Omental fat pad (tissue), 4 donors: Measurements from ENCODE around the gene RBM34. TPM values are rescaled to one million over a fixed set of nuclear protein-coding genes. Genes with fewer than 3 reads are reported as not detected.
"Not testable (repeated sequence)": the region's sequence is repeated elsewhere in the genome, so short reads cannot be mapped to it uniquely, and the experiment has no call there.

Experiments
- ATAC-seq: fragments of 150-250 bp; one replicate; pipeline ENCODE4 v1.9.1; 2016; ENCODE audit warnings: mild to moderate bottlenecking, moderate library complexity; ENCODE audit not compliant: low FRiP score
- DNase-seq: peaks from one replicate; pipeline ENCODE4 v3.0.0-alpha.2; 2019; ENCODE audit warnings: low spot score
- total RNA-seq, 4 donors: library from RNA; depleted of rRNA; stranded (reverse); fragments of >200 nt; gene quantifications; one replicate each; pipeline ENCODE4 v1.1.0, GENCODE V29; 2016
- TF ChIP-seq, protein P1 (sequence below), 3 donors: fragments of 450-650 bp; IDR thresholded peaks; one replicate each; pipeline ENCODE4 v1.5.1; 2016 to 2017; ENCODE audit warnings: antibody characterized with exemption in 3 of 3, mild to moderate bottlenecking in 3 of 3, moderate library complexity in 2 of 3

RBM34 gene, protein sequence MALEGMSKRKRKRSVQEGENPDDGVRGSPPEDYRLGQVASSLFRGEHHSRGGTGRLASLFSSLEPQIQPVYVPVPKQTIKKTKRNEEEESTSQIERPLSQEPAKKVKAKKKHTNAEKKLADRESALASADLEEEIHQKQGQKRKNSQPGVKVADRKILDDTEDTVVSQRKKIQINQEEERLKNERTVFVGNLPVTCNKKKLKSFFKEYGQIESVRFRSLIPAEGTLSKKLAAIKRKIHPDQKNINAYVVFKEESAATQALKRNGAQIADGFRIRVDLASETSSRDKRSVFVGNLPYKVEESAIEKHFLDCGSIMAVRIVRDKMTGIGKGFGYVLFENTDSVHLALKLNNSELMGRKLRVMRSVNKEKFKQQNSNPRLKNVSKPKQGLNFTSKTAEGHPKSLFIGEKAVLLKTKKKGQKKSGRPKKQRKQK
- 10 to 100 TPM; 34.0 to 39.3 (median 36.5) TPM for total RNA-seq

DNA sequence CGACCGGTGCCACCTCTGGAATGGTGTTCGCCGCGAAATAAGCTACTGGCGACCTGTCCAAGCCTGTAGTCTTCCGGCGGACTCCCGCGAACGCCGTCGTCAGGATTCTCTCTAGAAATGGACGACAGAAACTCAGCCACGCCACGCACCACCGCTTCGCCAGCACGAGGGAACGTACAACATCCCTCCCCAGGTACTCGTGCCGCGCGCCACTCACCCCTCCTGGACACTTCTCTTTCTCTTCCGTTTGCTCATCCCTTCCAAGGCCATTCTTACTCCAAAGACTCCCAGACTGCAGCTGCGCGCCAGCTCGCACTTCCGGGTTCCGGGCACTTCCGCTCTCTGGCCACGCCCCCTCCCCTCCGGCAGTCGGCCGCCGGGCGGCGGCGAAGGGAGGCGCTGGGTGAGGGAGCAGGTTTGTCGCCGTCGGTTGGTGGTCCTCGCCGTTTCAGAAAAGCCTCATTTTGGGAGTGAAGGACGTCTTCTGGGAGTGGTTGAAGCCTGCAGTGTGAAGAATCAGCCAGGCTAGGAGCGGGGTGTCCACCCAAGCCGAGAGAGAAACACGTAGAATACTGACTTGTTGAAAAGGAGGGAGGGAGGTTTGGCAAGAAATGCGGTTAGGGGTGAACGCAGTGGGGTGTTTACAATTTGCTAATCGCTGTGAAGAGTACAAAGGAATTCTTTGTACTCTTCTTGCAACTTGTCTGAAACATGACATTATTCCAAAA, at the start of gene RBM34:
Gene RBM34, minus strand, starts transcription at position 294 of the 728 bp plus-strand sequence. Its CDS starts 24 bp downstream, at position 270.
- DNase-seq: peak; percentile 75
- TF ChIP-seq, protein P1, sequence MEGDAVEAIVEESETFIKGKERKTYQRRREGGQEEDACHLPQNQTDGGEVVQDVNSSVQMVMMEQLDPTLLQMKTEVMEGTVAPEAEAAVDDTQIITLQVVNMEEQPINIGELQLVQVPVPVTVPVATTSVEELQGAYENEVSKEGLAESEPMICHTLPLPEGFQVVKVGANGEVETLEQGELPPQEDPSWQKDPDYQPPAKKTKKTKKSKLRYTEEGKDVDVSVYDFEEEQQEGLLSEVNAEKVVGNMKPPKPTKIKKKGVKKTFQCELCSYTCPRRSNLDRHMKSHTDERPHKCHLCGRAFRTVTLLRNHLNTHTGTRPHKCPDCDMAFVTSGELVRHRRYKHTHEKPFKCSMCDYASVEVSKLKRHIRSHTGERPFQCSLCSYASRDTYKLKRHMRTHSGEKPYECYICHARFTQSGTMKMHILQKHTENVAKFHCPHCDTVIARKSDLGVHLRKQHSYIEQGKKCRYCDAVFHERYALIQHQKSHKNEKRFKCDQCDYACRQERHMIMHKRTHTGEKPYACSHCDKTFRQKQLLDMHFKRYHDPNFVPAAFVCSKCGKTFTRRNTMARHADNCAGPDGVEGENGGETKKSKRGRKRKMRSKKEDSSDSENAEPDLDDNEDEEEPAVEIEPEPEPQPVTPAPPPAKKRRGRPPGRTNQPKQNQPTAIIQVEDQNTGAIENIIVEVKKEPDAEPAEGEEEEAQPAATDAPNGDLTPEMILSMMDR (IDR thresholded peaks at IDR 0.05): no peak
- peak; percentile 96 for ATAC-seq

DNA sequence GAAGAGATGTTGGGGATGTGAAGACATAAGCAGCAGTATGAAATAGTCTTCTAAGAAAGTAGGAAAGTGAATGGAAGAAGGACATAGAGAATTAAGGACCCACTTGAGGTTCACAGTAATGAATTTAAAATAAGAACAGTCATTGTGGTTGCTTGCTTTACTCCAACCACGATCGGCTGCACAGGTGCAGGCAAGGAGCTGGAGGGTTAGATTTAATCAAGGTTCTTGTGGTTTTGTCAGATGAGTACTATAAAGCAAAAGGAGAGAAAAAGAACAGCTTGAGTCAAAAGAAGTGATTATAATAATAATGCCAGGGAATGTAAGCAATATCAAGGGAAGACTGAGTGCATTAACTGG, 46.1 kb upstream of the RBM34 start:
- TF ChIP-seq, protein P1 (IDR thresholded peaks at IDR 0.05): no peak
- ATAC-seq: no peak
- DNase-seq: no peak

DNA sequence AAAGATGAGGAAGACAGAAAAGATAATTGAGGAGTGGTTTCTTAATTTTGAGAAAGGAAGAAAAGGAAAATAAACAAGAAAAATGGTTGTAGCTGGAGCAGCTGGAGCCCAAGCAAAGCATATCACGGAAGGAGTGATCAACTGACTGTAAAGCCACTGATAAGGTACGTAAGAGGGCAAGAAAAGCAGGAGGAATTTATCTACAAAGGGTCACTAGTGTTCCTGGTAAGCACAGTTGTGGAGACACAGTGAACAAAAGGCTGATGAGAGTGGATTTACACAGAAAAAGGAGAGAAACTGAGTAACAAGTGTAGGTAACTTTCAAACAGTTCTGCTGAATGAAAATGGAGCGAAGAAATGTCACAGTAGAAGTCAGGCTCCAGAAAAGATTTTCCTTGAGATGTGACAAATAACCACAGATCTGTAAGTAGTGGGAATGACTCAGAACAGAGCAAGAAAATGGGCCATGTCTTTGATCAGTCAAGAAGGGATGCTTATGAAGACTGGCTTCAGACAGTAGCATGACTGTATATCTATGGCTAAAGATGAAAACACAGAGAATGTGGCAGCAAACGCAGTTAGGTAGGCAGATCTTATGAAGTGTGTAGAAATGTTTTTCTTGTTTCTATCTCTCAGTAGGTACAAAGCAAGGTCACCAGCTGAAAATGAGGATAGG, 45.6 kb upstream of the RBM34 start:
- ATAC-seq: no peak
- no peak for DNase-seq
- TF ChIP-seq, protein P1 (IDR thresholded peaks at IDR 0.05): no peak

DNA sequence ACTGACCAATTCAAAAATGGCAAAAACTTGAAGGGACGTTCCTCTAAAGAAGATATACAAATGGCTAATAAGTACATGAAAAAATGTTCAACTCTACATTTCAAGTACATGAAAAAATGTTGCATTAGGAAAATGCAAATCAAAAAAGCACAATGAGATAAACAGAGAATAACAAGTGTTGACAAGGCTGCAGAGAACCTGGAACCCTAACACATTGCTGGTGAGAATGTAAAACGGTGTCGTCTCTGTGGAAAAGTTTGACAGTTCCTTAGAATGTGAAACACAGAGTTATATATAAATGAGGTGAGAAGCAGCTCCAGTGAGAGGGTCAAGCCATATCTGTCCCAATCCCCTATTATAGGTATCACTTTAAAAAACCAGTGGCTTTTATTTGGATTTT, 44.6 kb upstream of the RBM34 start:
- DNase-seq: no peak
- TF ChIP-seq, protein P1 (IDR thresholded peaks at IDR 0.05): no peak
- no peak for ATAC-seq

DNA sequence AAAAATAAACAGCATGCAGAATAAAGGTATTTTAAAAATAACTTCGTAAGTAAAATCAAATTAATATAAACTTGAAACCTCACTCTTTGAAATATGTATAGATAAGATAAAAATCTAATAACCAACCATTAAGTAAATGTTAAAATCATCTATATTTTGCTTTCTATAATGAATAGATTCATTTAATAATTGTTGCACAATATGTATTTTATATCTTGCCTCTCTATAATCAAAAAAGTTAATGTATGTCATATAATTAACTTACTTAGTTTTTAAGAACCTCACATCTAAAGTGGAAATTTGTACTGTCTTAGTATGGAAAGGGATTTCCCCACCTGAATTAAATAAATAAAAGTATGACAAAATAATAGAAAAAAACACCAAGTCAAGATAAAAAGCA, 42.4 kb upstream of the RBM34 start:
- ATAC-seq: no peak
- DNase-seq: no peak
- TF ChIP-seq, protein P1 (IDR thresholded peaks at IDR 0.05): no peak

DNA sequence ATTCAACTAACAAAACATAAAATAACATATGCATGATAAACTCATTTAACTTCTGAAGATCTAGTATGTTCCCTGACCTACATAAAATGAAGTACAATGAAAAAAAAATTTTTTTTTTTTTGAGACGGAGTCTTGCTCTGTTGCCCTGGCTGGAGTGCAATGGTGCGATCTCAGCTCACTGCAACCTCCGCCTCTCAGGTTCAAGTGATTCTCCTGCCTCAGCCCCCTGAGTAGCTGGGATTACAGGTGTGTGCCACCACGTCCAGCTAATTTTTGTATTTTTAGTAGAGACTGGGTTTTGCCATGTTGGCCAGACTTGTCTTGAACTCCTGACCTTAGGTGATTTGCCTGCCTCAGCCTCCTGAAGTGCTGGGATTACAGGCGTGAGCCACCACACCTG, 41.4 kb upstream of the RBM34 start:
- ATAC-seq, DNase-seq: not testable (repeated sequence)

DNA sequence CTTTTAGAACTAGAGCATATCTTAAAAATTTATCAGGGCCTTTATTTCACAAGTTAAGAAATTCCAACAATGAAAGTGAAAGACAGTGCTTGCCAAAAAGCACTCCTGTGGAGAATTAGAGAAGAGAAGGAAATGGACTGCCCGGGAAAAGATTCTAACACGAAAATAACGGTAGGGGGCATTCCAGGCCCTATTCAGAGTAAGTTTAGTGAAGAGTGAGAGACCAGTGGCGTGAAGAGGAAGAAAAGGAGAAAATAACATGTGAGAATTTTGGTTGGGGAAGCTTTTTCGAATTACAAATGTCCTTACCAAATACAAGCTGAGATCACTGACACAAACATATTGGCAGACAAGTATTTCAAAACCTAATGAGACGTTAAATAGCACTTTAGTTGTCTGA, 38.4 kb upstream of the RBM34 start:
- TF ChIP-seq, protein P1 (IDR thresholded peaks at IDR 0.05): no peak

More for the DNA sequence above, 38.4 kb upstream of the RBM34 start:
- DNase-seq: no peak
- ATAC-seq: peak; percentile 88
